BJ (cell line): ENCODE data around the gene PLA2G1B. TPM values are rescaled to one million over a fixed set of nuclear protein-coding genes. Genes with fewer than 3 reads are reported as not detected.

Experiments used
- CTCF ChIA-PET: fragments of 350-600 bp; formaldehyde crosslinking; extraction: SDS; loops from one replicate; lab custom pipeline; 2021; ENCODE audit warnings: antibody characterized with exemption, inconsistent platforms; lab: Yijun Ruan, JAX
- POLR2A ChIA-PET: fragments of 300-600 bp; sonication (Branson Sonifier 250); formaldehyde crosslinking; extraction: SDS; loops from one replicate; lab custom pipeline; 2021; ENCODE audit warnings: antibody characterized with exemption; lab: Charles Lee
- DNase-seq: peaks from one replicate; pipeline ENCODE4 v3.0.0-alpha.2; 2011; ENCODE audit warnings: low read depth
- H3K27me3 ChIP-seq: 2 replicates; pipeline ENCODE4 v1.6.0; 2011; ENCODE audit warnings: low read length; ENCODE audit not compliant: control insufficient read depth, insufficient read depth
- H3K36me3 ChIP-seq: 2 replicates; pipeline ENCODE4 v1.5.1; 2011; ENCODE audit warnings: low read length; ENCODE audit not compliant: control insufficient read depth, insufficient read depth
- H3K4me3 ChIP-seq: 2 replicates; pipeline ENCODE4 v1.5.1; 2011; ENCODE audit warnings: low read depth, mild to moderate bottlenecking, control low read depth, low read length
- CTCF ChIP-seq: IDR thresholded peaks from 2 replicates; pipeline ENCODE4 v1.5.1; 2011; ENCODE audit warnings: low read depth, mild to moderate bottlenecking, control low read depth, inconsistent platforms, low read length, moderate library complexity; ENCODE audit not compliant: insufficient read depth
- polyA plus RNA-seq: library from polyadenylated mRNA; depleted of rRNA; stranded (reverse); fragments of >200 nt; gene quantifications from 2 replicates; pipeline ENCODE4 v1.2.3, GENCODE V29; 2011; rRNA removed
- small RNA-seq: library from RNA; depleted of rRNA; stranded (forward); fragments of <200 nt; gene quantifications from one replicate; pipeline ENCODE3, GENCODE V24; 2012; ENCODE audit warnings: low replicate concordance, low read depth; ENCODE audit not compliant: insufficient read length

Gene PLA2G1B
- polyA plus RNA-seq, 1 experiment = not detected

GRCh38 chr12:120283318-120283717, 44.3 kb downstream of the PLA2G1B start:
- ChIA-PET CTCF (interaction anchor here (0.9 to 1.4 kb wide), 3 partner anchors 18 to 82 kb away, joined by 3 read pairs; partner anchors contain the start of genes PXN, RPLP0 and SIRT4), POLR2A (interaction anchor here (0.7 to 0.8 kb wide), 2 partner anchors 57 to 82 kb away, joined by 3 to 6 read pairs; partner anchors contain the start of gene RPLP0)
- Histone ChIP-seq H3K36me3 (no peaks in the 10 kb centered on the region), H3K27me3 (no peaks in the 10 kb centered on the region), H3K4me3 (no peak overlapping the region)
- no peak for DNase-seq
- TF ChIP-seq CTCF = no peak

GRCh38 chr12:120278137-120279069, 49.2 kb downstream of the PLA2G1B start:
- Histone ChIP-seq H3K4me3 (no peak overlapping the region), H3K36me3 (no peaks in the 10 kb centered on the region), H3K27me3 (no peaks in the 10 kb centered on the region)
- CTCF ChIA-PET = no interaction called here
- DNase-seq = no peak
- POLR2A ChIA-PET = no interaction called here
- no peak for TF ChIP-seq CTCF

GRCh38 chr12:120276734-120277133, 50.8 kb downstream of the PLA2G1B start:
- H3K36me3 ChIP-seq = no peaks in the 10 kb centered on the region
- no peak overlapping the region for H3K4me3 ChIP-seq
- CTCF ChIA-PET = interaction anchor here (3.1 kb wide), 1 partner anchor 11 kb away, joined by 8 read pairs; the partner anchor contains the start of gene PXN
- POLR2A ChIA-PET = no interaction called here
- TF ChIP-seq CTCF = no peak
- no peaks in the 10 kb centered on the region for H3K27me3 ChIP-seq
- DNase-seq = no peak

Small RNA genes lying within 50 kb of the gene (small RNA-seq; reads per million reads assigned to genes)
- gene RNU4-1 = 1.7 reads per million
- 18.5 reads per million, percentile 83 among the genes with 10 or more reads in this experiment for gene RNU4-2
- not detected for gene RNU6-1088P

Other genes with a start within 250 kb of the PLA2G1B start
- 41.0 and 50.3 TPM in 2 replicates for gene RAB35, start 211.0 kb downstream of the PLA2G1B start, polyA plus RNA-seq
- gene GCN1, start 133.1 kb downstream of the PLA2G1B start, polyA plus RNA-seq = 33.7 and 59.7 TPM in 2 replicates
- 5,978 and 8,955 TPM in 2 replicates for gene RPLP0, start 126.7 kb downstream of the PLA2G1B start, polyA plus RNA-seq
- 23.9 and 41.8 TPM in 2 replicates for gene PXN, start 62.0 kb downstream of the PLA2G1B start, polyA plus RNA-seq
- not detected in 2 replicates for gene RNU4-2, start 35.9 kb downstream of the PLA2G1B start, polyA plus RNA-seq
- not detected in 2 replicates for gene RNU4-1, start 34.5 kb downstream of the PLA2G1B start, polyA plus RNA-seq
- 1.2 and 1.5 TPM in 2 replicates for gene SIRT4, start 25.5 kb downstream of the PLA2G1B start, polyA plus RNA-seq
- gene MSI1, start 41.4 kb upstream of the PLA2G1B start, polyA plus RNA-seq = not detected in 2 replicates
- 362 and 557 TPM in 2 replicates for gene COX6A1, start 110.3 kb upstream of the PLA2G1B start, polyA plus RNA-seq
- 24.7 and 45.0 TPM in 2 replicates for gene TRIAP1, start 118.6 kb upstream of the PLA2G1B start, polyA plus RNA-seq
- 14.8 and 17.9 TPM in 2 replicates for gene GATC, start 118.7 kb upstream of the PLA2G1B start, polyA plus RNA-seq
- 88.0 and 108 TPM in 2 replicates for gene SRSF9, start 142.0 kb upstream of the PLA2G1B start, polyA plus RNA-seq
- 358 and 610 TPM in 2 replicates for gene DYNLL1, start 168.3 kb upstream of the PLA2G1B start, polyA plus RNA-seq
- gene COQ5, start 201.4 kb upstream of the PLA2G1B start, polyA plus RNA-seq = 27.7 and 44.4 TPM in 2 replicates
- 64.1 and 98.8 TPM in 2 replicates for gene RNF10, start 206.6 kb upstream of the PLA2G1B start, polyA plus RNA-seq